K562 (cell line): ENCODE results near the gene GALNT9. TPM values are rescaled to one million over a fixed set of nuclear protein-coding genes. Genes with fewer than 3 reads are reported as not detected.

ENCODE experiments used
- CBX8 ChIP-seq: fragments of 200-600 bp; sonication (generic); IDR thresholded peaks from 2 replicates; pipeline ENCODE4 v1.6.1; 2012; ENCODE audit warnings: borderline replicate concordance, mixed run types, low read depth, mild to moderate bottlenecking, moderate library complexity, mixed read lengths, low read length, control low read depth, inconsistent platforms; ENCODE audit not compliant: poor library complexity, severe bottlenecking; ENCODE audit errors: extremely low read depth
- CSDE1 ChIP-seq, 2 experiments: fragments of 450-650 bp; IDR thresholded peaks; 2 replicates each; pipeline ENCODE4 v1.6.1; 2016; ENCODE audit warnings: mild to moderate bottlenecking in 1 of 2
- DACH1 ChIP-seq: fragments of 450-650 bp; IDR thresholded peaks from 2 replicates; pipeline ENCODE4 v1.6.1; 2018; ENCODE audit not compliant: partially characterized antibody
- E2F5 ChIP-seq: sonication (generic); formaldehyde crosslinking; IDR thresholded peaks from 2 replicates; pipeline ENCODE4 v1.8.0; 2022; ENCODE audit warnings: mild to moderate bottlenecking, missing genetic modification reagents
- ELF4 ChIP-seq: fragments of 450-650 bp; formaldehyde crosslinking; IDR thresholded peaks from 2 replicates; pipeline ENCODE4 v1.4.0; 2022; ENCODE audit warnings: missing genetic modification characterization
- MCM3 ChIP-seq: fragments of 450-650 bp; IDR thresholded peaks from 2 replicates; pipeline ENCODE4 v1.6.1; 2016
- MLX ChIP-seq, 2 experiments: fragments of 450-650 bp in 1 of 2; sonication (generic) in 1 of 2; formaldehyde crosslinking; conservative IDR thresholded peaks; 2 replicates each; pipeline versions ENCODE4 v1.4.0 to v1.8.1; 2020 to 2022; ENCODE audit warnings: mild to moderate bottlenecking in 1 of 2, missing genetic modification reagents in 1 of 2
- MXI1 ChIP-seq: IDR thresholded peaks from 2 replicates; pipeline ENCODE4 v1.6.1; 2011; ENCODE audit warnings: low read depth, mild to moderate bottlenecking, improper control_type of control experiment, low read length
- NR1H2 ChIP-seq: sonication (generic); formaldehyde crosslinking; IDR thresholded peaks from 2 replicates; pipeline ENCODE4 v1.4.0; 2020; ENCODE audit warnings: mild to moderate bottlenecking, missing genetic modification reagents
- PCBP1 ChIP-seq: fragments of 200-400 bp; formaldehyde crosslinking; IDR thresholded peaks from 2 replicates; pipeline ENCODE4 v1.6.1; 2018; ENCODE audit warnings: mild to moderate bottlenecking, low read depth, low read length; ENCODE audit not compliant: poor library complexity, severe bottlenecking
- PHB ChIP-seq: fragments of 250-450 bp; sonication (Bioruptor Pico); IDR thresholded peaks from 2 replicates; pipeline ENCODE4 v1.5.0; 2021
- SREBF2 ChIP-seq: sonication (generic); formaldehyde crosslinking; IDR thresholded peaks from 2 replicates; pipeline ENCODE4 v1.4.0; 2020; ENCODE audit warnings: mild to moderate bottlenecking, missing genetic modification reagents
- ZNF398 ChIP-seq: fragments of 250-450 bp; sonication (Bioruptor Pico); IDR thresholded peaks from 2 replicates; pipeline ENCODE4 v1.8.0; 2021; ENCODE audit warnings: moderate library complexity, mild to moderate bottlenecking, inconsistent platforms
- ZNF668 ChIP-seq: fragments of 250-450 bp; sonication (Bioruptor Pico); IDR thresholded peaks from 2 replicates; pipeline ENCODE4 v1.8.0; 2022; ENCODE audit warnings: mild to moderate bottlenecking, inconsistent platforms
- polyA plus RNA-seq, 8 experiments: library from polyadenylated mRNA; depleted of rRNA in 4 of 8; stranded (reverse) in 5 of 8; unstranded in 3 of 8; fragments of >200 nt; fragmentation: Nextera tagmentation in 2 of 8; fragmentation: Illumina TruSeq in 1 of 8; extraction: Ambion mirVana in 2 of 8; extraction: Trizol in 1 of 8; gene quantifications; 2 replicates each; pipeline versions ENCODE4 v1.2.1 to v1.2.3, GENCODE V29; 2011 to 2014; ENCODE audit warnings: inconsistent platforms in 1 of 8, missing spikeins in 1 of 8
- total RNA-seq, 7 experiments: library from RNA; depleted of rRNA in 6 of 7; stranded (reverse); fragments of >200 nt in 6 of 7; fragmentation: Illumina TruSeq in 2 of 7; extraction: Trizol in 2 of 7; gene quantifications; 2 replicates each; pipeline versions ENCODE4 v1.2.1 to v1.2.3, GENCODE V29; 2011 to 2021; ENCODE audit warnings: low replicate concordance in 1 of 7
- TF ChIP-seq, protein P1 (sequence below), 2 experiments: fragments of 450-650 bp; IDR thresholded peaks; 2 replicates each; pipeline ENCODE4 v1.6.1; 2018; ENCODE audit warnings: mild to moderate bottlenecking in 2 of 2, low read depth in 1 of 2; ENCODE audit not compliant: partially characterized antibody in 2 of 2

GALNT9 gene
- total and polyA plus RNA-seq, 9 of the 15 experiments (the other 6 are each of a cell fraction or from before 2014, with no cell fraction given): not detected

DNA sequence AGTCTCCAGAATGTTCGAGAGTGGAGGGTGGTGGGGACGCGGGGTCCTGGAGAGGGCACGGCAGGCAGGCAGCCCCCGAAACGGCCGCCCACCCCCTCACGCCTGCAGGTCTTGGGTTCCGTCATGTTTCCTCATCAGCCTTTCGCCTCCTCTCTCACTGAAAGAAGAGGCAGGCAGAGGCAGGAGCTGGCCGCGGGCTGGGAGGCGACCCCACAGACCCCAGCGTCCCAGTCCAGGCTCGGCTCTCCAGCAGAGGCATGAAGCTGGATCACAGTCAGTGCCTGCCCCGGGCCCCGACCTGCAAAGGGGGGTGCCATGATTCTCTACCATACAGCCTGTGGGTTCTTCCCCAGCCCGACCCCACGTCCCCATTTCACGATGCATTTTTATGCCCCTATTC is 13.4 kb downstream of the GALNT9 start (continued):
- TF ChIP-seq, protein P1, sequence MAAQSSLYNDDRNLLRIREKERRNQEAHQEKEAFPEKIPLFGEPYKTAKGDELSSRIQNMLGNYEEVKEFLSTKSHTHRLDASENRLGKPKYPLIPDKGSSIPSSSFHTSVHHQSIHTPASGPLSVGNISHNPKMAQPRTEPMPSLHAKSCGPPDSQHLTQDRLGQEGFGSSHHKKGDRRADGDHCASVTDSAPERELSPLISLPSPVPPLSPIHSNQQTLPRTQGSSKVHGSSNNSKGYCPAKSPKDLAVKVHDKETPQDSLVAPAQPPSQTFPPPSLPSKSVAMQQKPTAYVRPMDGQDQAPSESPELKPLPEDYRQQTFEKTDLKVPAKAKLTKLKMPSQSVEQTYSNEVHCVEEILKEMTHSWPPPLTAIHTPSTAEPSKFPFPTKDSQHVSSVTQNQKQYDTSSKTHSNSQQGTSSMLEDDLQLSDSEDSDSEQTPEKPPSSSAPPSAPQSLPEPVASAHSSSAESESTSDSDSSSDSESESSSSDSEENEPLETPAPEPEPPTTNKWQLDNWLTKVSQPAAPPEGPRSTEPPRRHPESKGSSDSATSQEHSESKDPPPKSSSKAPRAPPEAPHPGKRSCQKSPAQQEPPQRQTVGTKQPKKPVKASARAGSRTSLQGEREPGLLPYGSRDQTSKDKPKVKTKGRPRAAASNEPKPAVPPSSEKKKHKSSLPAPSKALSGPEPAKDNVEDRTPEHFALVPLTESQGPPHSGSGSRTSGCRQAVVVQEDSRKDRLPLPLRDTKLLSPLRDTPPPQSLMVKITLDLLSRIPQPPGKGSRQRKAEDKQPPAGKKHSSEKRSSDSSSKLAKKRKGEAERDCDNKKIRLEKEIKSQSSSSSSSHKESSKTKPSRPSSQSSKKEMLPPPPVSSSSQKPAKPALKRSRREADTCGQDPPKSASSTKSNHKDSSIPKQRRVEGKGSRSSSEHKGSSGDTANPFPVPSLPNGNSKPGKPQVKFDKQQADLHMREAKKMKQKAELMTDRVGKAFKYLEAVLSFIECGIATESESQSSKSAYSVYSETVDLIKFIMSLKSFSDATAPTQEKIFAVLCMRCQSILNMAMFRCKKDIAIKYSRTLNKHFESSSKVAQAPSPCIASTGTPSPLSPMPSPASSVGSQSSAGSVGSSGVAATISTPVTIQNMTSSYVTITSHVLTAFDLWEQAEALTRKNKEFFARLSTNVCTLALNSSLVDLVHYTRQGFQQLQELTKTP (IDR thresholded peaks at IDR 0.05; ENCODE audit: low read depth in 1 of 2, partially characterized antibody in 2 of 2): no peak
- TF ChIP-seq MXI1 (no peak), CSDE1 (IDR thresholded peaks at IDR 0.05) (no peak), MCM3 (no peak), NR1H2 (CRISPR knock-in tag) (no peak), ELF4 (no peak), ZNF398 (CRISPR knock-in tag) (no peak), ZNF668 (CRISPR knock-in tag) (no peak), E2F5 (CRISPR knock-in tag) (no peak), PCBP1 (no peak), CBX8 (no peak), DACH1 (no peak), MLX (CRISPR knock-in tag; conservative IDR thresholded peaks at IDR 0.05) (no peak), PHB (CRISPR knock-in tag) (no peak), SREBF2 (CRISPR knock-in tag) (no peak)
